Rectal smooth muscle tissue (tissue), 1 donor: ENCODE data around the gene GJC1.

Experiments
- H3K27ac ChIP-seq: one replicate; pipeline ENCODE4 v1.7.0; 2013; ENCODE audit warnings: low read depth, low read length, inconsistent platforms
- H3K27me3 ChIP-seq: one replicate; pipeline ENCODE4 v1.7.0; 2013; ENCODE audit warnings: low read length; ENCODE audit not compliant: control insufficient read depth, insufficient read depth
- H3K36me3 ChIP-seq: one replicate; pipeline ENCODE4 v1.7.0; 2013; ENCODE audit warnings: low read length; ENCODE audit not compliant: control insufficient read depth, insufficient read depth
- H3K4me1 ChIP-seq: one replicate; pipeline ENCODE4 v1.7.0; 2013; ENCODE audit warnings: low read length; ENCODE audit not compliant: control insufficient read depth, insufficient read depth
- H3K4me3 ChIP-seq: one replicate; pipeline ENCODE4 v1.7.0; 2013; ENCODE audit warnings: low read length
- H3K9ac ChIP-seq: one replicate; pipeline ENCODE4 v1.7.0; 2013; ENCODE audit warnings: low read length

Gene GJC1

DNA sequence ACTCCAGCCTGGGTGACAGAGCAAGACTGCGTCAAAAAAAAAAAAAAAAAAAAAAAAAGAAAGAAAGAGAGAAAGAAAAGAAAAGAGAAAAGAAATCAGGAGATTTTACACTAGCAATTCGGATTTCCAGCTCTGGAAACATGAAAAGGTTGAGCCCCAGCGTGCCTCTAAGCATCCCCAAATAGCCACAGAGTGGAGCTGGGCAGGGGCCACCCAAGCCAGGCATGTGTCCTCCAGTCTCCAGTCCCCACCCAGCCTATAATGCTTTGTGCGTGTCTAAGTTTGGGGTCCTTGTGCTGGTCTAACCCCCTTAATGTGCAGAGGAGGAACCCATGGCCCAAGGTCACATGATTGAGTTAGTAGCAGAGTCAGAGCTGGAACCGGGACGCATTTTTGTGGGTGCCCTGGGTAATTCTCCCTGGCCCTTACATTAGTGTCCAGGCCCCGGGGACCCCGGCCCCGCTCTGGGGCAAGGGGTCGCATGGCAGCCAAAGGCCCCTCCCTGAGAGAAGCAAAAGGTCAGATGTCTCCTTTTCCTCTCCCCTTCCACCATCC is 51.4 kb downstream of the GJC1 start:
- Histone ChIP-seq H3K27ac (peak overlapping the region; percentile 46), H3K4me1 (peaks cover 29% of the 10 kb centered on the region)

GRCh38 chr17:44777394-44778348 is 52.4 kb downstream of the GJC1 start:
- no peaks in the 10 kb centered on the region for H3K36me3 ChIP-seq
- H3K27me3 ChIP-seq, result no peaks in the 10 kb centered on the region
- no peak overlapping the region for H3K9ac ChIP-seq
- no peak overlapping the region for H3K27ac ChIP-seq
- peaks cover 26% of the 10 kb centered on the region for H3K4me1 ChIP-seq
- no peak overlapping the region for H3K4me3 ChIP-seq

More for the DNA sequence above, 51.4 kb downstream of the GJC1 start:
- H3K36me3 ChIP-seq, result no peaks in the 10 kb centered on the region
- no peaks in the 10 kb centered on the region for H3K27me3 ChIP-seq
- H3K9ac ChIP-seq, result no peak overlapping the region
- H3K4me3 ChIP-seq, result peak overlapping the region; percentile 58

GRCh38 chr17:44776628-44777393 is 53.3 kb downstream of the GJC1 start:
- no peak overlapping the region for H3K9ac ChIP-seq
- peak overlapping the region; percentile 32 for H3K27ac ChIP-seq
- peak overlapping the region; percentile 70 for H3K4me3 ChIP-seq
- H3K36me3 ChIP-seq, result no peaks in the 10 kb centered on the region
- no peaks in the 10 kb centered on the region for H3K27me3 ChIP-seq
- peaks cover 18% of the 10 kb centered on the region for H3K4me1 ChIP-seq

- H3K27ac ChIP-seq, result peak overlapping the region; percentile 92
- peaks cover 17% of the 10 kb centered on the region for H3K4me1 ChIP-seq
- no peaks in the 10 kb centered on the region for H3K27me3 ChIP-seq
- peak overlapping the region; percentile 60 for H3K9ac ChIP-seq
- peak overlapping the region; percentile 70 for H3K4me3 ChIP-seq
- H3K36me3 ChIP-seq, result no peaks in the 10 kb centered on the region
Observed at GRCh38 chr17:44775838-44776621, 54.1 kb downstream of the GJC1 start.

DNA sequence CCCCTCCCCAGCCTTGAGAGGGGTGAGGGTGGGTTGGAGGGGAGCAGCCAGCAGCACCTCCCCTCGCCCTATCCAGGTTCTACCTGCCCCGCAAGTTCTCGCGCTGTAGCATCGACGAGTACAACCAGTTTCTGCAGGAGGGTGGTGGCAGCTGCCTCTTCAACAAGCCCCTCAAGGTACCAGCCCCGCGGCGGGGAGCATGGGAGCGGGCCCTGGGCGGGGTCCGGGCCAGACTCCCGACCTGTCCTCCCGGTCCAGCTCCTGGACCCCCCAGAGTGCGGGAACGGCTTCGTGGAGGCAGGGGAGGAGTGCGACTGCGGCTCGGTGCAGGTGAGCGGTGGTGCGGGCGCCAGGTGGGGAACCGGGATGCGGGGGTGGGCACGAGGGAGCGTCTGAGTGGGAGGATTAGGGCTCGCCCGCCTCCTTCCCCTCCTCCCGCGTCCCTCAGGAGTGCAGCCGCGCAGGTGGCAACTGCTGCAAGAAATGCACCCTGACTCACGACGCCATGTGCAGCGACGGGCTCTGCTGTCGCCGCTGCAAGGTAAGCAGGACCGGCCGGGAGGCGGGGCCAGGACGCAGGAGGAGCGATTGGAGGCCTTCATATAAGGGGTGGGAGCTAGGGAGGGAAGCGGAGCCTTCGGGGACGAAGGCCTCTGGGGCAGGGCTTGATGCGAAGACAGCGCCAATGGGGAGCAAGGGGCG is 54.8 kb downstream of the GJC1 start:
- H3K4me1 ChIP-seq, result peaks cover 17% of the 10 kb centered on the region
- H3K27me3 ChIP-seq, result no peaks in the 10 kb centered on the region
- no peak overlapping the region for H3K9ac ChIP-seq
- H3K36me3 ChIP-seq, result no peaks in the 10 kb centered on the region
- H3K4me3 ChIP-seq, result peak overlapping the region; percentile 84
- H3K27ac ChIP-seq, result peak overlapping the region; percentile 16

- H3K4me1 ChIP-seq, result peaks cover 12% of the 10 kb centered on the region
- H3K36me3 ChIP-seq, result no peaks in the 10 kb centered on the region
- peak overlapping the region; percentile 16 for H3K27ac ChIP-seq
- H3K9ac ChIP-seq, result no peak overlapping the region
- H3K4me3 ChIP-seq, result peak overlapping the region; percentile 84
- H3K27me3 ChIP-seq, result no peaks in the 10 kb centered on the region
Observed at GRCh38 chr17:44774271-44775135, 55.6 kb downstream of the GJC1 start.

- H3K4me3 ChIP-seq, result no peak overlapping the region
- peaks cover 5% of the 10 kb centered on the region for H3K4me1 ChIP-seq
- H3K9ac ChIP-seq, result no peak overlapping the region
- H3K27ac ChIP-seq, result no peak overlapping the region
- H3K27me3 ChIP-seq, result no peaks in the 10 kb centered on the region
- H3K36me3 ChIP-seq, result no peaks in the 10 kb centered on the region
Observed at GRCh38 chr17:44773140-44773539, 56.9 kb downstream of the GJC1 start.

DNA sequence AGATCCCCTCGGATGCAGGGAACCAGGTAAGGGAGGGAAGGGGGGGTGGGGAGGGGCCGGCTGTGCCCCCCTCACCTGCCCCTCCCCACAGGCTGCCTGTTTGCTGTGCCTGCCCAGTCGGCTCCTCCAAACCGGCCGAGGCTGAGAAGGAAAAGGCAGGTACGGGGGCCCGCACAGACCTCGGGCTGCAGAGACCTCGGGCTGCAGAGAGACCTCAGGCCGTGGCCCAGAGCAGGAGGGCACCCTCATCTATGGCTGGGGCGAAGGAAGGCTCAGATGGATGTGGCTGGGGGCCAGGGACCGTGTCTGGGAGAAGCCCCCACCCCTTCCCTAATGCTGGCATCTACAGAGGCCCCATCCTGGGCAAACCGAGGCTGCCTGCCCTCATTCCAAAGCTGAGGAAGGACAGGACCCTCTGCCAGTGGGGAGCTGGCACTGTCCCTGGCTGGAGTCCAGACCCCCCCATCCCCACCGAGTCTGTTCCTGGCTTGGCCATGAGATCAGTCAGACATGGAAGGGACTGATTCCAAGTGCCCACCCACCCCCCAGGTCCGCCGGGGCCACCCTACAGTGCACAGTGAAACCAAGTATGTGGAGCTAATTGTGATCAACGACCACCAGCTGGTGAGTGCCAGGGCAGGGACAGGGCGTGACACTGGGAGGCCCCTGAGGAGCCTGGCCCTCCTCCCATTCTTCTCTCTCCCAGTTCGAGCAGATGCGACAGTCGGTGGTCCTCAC is 57.6 kb downstream of the GJC1 start:
- no peak overlapping the region for H3K4me3 ChIP-seq
- H3K27ac ChIP-seq, result no peak overlapping the region
- H3K9ac ChIP-seq, result no peak overlapping the region
- no peaks in the 10 kb centered on the region for H3K36me3 ChIP-seq
- peaks cover 5% of the 10 kb centered on the region for H3K4me1 ChIP-seq
- H3K27me3 ChIP-seq, result no peaks in the 10 kb centered on the region

GRCh38 chr17:44770166-44770925 is 59.7 kb downstream of the GJC1 start:
- Histone ChIP-seq H3K4me3 (no peak overlapping the region), H3K27me3 (no peaks in the 10 kb centered on the region), H3K27ac (no peak overlapping the region), H3K4me1 (peaks cover 5% of the 10 kb centered on the region), H3K9ac (no peak overlapping the region), H3K36me3 (no peaks in the 10 kb centered on the region)

DNA sequence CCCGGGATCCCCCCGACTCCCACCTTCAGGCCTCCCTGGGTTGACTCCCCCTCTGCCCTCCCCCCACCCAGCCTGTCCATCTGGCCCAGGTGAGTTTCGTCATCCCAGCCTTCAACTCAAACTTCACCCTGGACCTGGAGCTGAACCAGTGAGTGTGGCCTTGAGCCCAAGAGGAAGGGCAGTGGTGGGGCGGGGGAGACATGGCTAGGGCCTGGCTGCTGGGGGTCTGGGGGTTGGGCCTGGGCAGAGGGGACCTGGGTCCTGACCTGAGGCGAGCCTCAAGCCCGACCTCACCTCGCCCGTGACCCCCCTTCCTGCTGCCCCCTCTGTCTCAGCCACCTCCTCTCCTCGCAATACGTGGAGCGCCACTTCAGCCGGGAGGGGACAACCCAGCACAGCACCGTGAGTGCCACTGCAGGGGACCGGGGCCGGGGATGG is 60.4 kb downstream of the GJC1 start:
- Histone ChIP-seq H3K4me1 (no peaks in the 10 kb centered on the region), H3K9ac (no peak overlapping the region), H3K27me3 (no peaks in the 10 kb centered on the region), H3K27ac (no peak overlapping the region), H3K36me3 (no peaks in the 10 kb centered on the region), H3K4me3 (no peak overlapping the region)
